Activated naive CD8-positive, alpha-beta T cell treated with anti-CD3 and anti-CD28 coated beads, Interleukin-2, amount 10 ng/mL, durations not matched to agents 7 days and 5 days (primary cell): ENCODE results near the gene AGFG2. TPM values are rescaled to one million over a fixed set of nuclear protein-coding genes. Genes with fewer than 3 reads are reported as not detected.
"Not testable (repeated sequence)": the region's sequence is repeated elsewhere in the genome, so short reads cannot be mapped to it uniquely, and the experiment has no call there.

Source experiments
- ATAC-seq: fragments of 150-1000 bp; cut with Tn5 transposase; one replicate; pipeline ENCODE4 v1.10.0; 2021; ENCODE audit warnings: low read depth, moderate library complexity
- POLR2A ChIA-PET: fragments of 350-600 bp; sonication (Branson Sonifier 250); formaldehyde crosslinking; loops from one replicate; lab custom pipeline; 2021; ENCODE audit warnings: antibody characterized with exemption; lab: Charles Lee
- DNase-seq: peaks from one replicate; pipeline ENCODE4 v3.0.0; 2021
- H3K27ac Mint-ChIP-seq: one replicate; pipeline ENCODE4 v1.8.0; 2022; ENCODE audit warnings: mild to moderate bottlenecking, mixed read lengths
- H3K27me3 Mint-ChIP-seq: one replicate; pipeline ENCODE4 v1.8.0; 2022; ENCODE audit warnings: mild to moderate bottlenecking, moderate library complexity, mixed read lengths
- H3K36me3 Mint-ChIP-seq: one replicate; pipeline ENCODE4 v1.8.0; 2021; ENCODE audit warnings: mild to moderate bottlenecking, mixed read lengths
- H3K4me1 Mint-ChIP-seq: one replicate; pipeline ENCODE4 v1.8.0; 2021; ENCODE audit warnings: mixed read lengths
- H3K4me3 Mint-ChIP-seq: one replicate; pipeline ENCODE4 v1.8.0; 2022; ENCODE audit warnings: mild to moderate bottlenecking, moderate library complexity, mixed read lengths
- H3K9me3 Mint-ChIP-seq: one replicate; pipeline ENCODE4 v1.8.0; 2021; ENCODE audit warnings: mixed read lengths
- total RNA-seq, 2 experiments: library from RNA; stranded (reverse); gene quantifications; one replicate each; pipeline ENCODE4 v1.2.3, GENCODE V29; 2021

The AGFG2 gene
- total RNA-seq, 2 experiments from 2014 or later, result 51.6 to 54.7 TPM

- no peaks in the 10 kb centered on the region for H3K9me3 Mint-ChIP-seq
- no peak overlapping the region for H3K27ac Mint-ChIP-seq
- ATAC-seq, result no peak
- POLR2A ChIA-PET, result interaction anchor here (7.3 kb wide), 1 partner anchor 22 kb away, joined by 89 read pairs; the partner anchor contains the start of genes FBXO24 and LRCH4
- H3K4me1 Mint-ChIP-seq, result peaks cover 13% of the 10 kb centered on the region
- no peak for DNase-seq
- peaks cover 5% of the 10 kb centered on the region for H3K36me3 Mint-ChIP-seq
- no peak overlapping the region for H3K4me3 Mint-ChIP-seq
- H3K27me3 Mint-ChIP-seq, result no peaks in the 10 kb centered on the region
Observed at GRCh38 chr7:100563100-100563564, 24.1 kb downstream of the AGFG2 start.

- DNase-seq, result peak; percentile 88
- Mint-ChIP-seq H3K4me3 (no peak overlapping the region), H3K9me3 (no peaks in the 10 kb centered on the region), H3K27ac (peak overlapping the region; percentile 3), H3K4me1 (peaks cover 20% of the 10 kb centered on the region), H3K36me3 (peaks cover 5% of the 10 kb centered on the region), H3K27me3 (no peaks in the 10 kb centered on the region)
- POLR2A ChIA-PET, result interaction anchor here (7.3 kb wide), 1 partner anchor 21 kb away, joined by 89 read pairs; the partner anchor contains the start of genes FBXO24 and LRCH4
- peak; percentile 70 for ATAC-seq
Observed at GRCh38 chr7:100563809-100564400, 24.9 kb downstream of the AGFG2 start.

GRCh38 chr7:100564405-100564804 is 25.4 kb downstream of the AGFG2 start:
- DNase-seq, ATAC-seq: not testable (repeated sequence)

DNA sequence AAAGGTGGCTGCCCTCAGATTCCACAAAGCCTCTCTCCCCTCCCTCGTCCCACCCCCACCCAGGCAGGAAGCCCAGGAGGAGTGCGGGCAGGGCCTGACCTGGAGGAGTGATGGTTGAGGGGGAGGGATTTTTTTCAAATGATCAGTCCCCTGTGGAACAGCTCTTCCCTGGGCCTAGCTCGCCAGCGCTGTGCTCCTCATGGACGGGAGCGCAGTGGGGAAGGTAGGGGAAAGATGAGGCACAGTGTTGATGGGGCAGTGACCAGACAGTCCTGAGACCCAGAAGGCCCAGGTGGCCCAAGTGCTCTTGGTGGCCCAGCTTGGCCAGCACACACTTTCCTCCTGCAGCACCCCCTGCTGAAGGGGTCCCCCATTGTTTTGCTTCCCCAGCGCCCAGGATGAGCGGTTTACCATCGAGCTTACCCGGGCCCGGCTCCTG is 26.1 kb downstream of the AGFG2 start:
- no peaks in the 10 kb centered on the region for H3K27me3 Mint-ChIP-seq
- H3K27ac Mint-ChIP-seq, result peak overlapping the region; percentile 51
- peaks cover 26% of the 10 kb centered on the region for H3K4me1 Mint-ChIP-seq
- H3K36me3 Mint-ChIP-seq, result peaks cover 5% of the 10 kb centered on the region
- H3K4me3 Mint-ChIP-seq, result no peak overlapping the region
- POLR2A ChIA-PET, result interaction anchor here (0.8 to 7.3 kb wide), 2 partner anchors 16 to 20 kb away, joined by 6 to 89 read pairs; partner anchors contain the start of genes FBXO24 and LRCH4
- DNase-seq, result no peak
- no peaks in the 10 kb centered on the region for H3K9me3 Mint-ChIP-seq
- ATAC-seq, result no peak

More at GRCh38 chr7:100564405-100564804, 25.4 kb downstream of the AGFG2 start:
- H3K4me1 Mint-ChIP-seq, result peaks cover 25% of the 10 kb centered on the region
- H3K27ac Mint-ChIP-seq, H3K27me3 Mint-ChIP-seq, H3K9me3 Mint-ChIP-seq, H3K36me3 Mint-ChIP-seq, H3K4me3 Mint-ChIP-seq: not testable (repeated sequence)
- POLR2A ChIA-PET, result interaction anchor here (0.6 to 7.3 kb wide), 2 partner anchors 21 to 109 kb away, joined by 3 to 89 read pairs; partner anchors contain the start of genes FBXO24 and LRCH4

DNA sequence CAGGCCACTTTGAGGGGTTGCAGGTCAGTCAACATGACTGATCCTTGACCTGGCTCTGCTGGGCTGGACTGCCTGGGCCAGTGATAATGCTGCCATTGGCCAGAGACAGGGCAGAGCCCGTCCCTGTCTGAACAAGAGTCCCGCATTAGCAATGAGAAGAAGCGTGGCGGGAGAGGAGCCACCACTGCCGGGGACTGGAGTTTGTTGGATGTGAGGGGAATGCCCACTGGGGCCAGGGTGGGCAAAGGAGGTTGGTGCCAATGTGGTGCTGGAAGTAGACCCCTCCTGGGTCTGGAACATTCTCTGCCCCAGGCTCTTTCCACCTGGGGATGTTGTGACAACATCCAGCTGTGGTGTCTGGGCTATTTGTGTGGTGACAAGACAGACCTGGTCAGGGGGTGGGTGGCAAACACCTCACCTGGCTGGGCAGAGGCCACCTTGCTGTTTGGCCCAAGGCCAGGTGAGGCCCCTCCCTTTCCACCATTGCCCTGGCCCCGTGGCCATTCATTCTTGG is 27.1 kb downstream of the AGFG2 start:
- ATAC-seq (no peak), DNase-seq (no peak)
- Mint-ChIP-seq H3K9me3 (no peaks in the 10 kb centered on the region), H3K27ac (peak overlapping the region; percentile 36), H3K4me3 (no peak overlapping the region), H3K36me3 (peaks cover 5% of the 10 kb centered on the region), H3K27me3 (no peaks in the 10 kb centered on the region), H3K4me1 (peaks cover 28% of the 10 kb centered on the region)
- POLR2A ChIA-PET, result interaction anchor here (0.8 to 7.3 kb wide), 3 partner anchors 16 to 19 kb away, joined by 4 to 89 read pairs (median 6); partner anchors contain the start of genes FBXO24 and LRCH4

GRCh38 chr7:100567031-100567730 is 28.2 kb downstream of the AGFG2 start:
- ATAC-seq, result no peak
- POLR2A ChIA-PET, result interaction anchor here (1.1 to 7.3 kb wide), 4 partner anchors 15 to 45 kb away, joined by 3 to 89 read pairs (median 4); partner anchors contain the start of genes FBXO24, LRCH4 and MOSPD3
- H3K27me3 Mint-ChIP-seq, result no peaks in the 10 kb centered on the region
- DNase-seq, result no peak
- H3K36me3 Mint-ChIP-seq, result peaks cover 8% of the 10 kb centered on the region
- H3K4me3 Mint-ChIP-seq, result no peak overlapping the region
- H3K4me1 Mint-ChIP-seq, result peaks cover 33% of the 10 kb centered on the region
- no peaks in the 10 kb centered on the region for H3K9me3 Mint-ChIP-seq
- peak overlapping the region; percentile 79 for H3K27ac Mint-ChIP-seq

DNA sequence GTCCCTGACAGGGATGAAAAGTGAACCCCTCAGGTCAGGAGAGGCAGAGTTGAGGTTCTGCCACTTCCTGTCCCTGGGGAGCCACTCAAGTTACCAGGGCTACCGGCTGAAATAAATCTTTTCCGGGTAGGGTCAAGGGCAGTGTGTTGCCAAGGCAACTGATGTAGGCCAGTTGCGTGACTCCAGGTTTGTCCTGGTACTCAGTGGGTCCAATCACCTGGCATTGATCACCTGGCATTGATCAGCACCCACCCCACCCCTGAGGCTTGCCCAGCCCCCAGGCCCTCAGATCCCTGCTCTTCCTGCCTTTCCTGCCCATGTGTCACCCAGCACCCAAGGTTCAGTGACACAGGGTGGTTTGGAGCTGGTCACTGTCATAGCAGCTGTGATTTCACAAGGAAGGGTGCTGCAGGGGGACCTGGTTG is 28.8 kb downstream of the AGFG2 start:
- POLR2A ChIA-PET, result interaction anchor here (1.2 to 7.3 kb wide), 4 partner anchors 17 to 59 kb away, joined by 3 to 89 read pairs (median 4); partner anchors contain the start of genes FBXO24, LRCH4 and MOSPD3

GRCh38 chr7:100568176-100568895 is 29.3 kb downstream of the AGFG2 start:
- DNase-seq (no peak), ATAC-seq (no peak)
- peaks cover 33% of the 10 kb centered on the region for H3K4me1 Mint-ChIP-seq
- H3K36me3 Mint-ChIP-seq, result peaks cover 8% of the 10 kb centered on the region
- no peaks in the 10 kb centered on the region for H3K27me3 Mint-ChIP-seq
- peak overlapping the region; percentile 78 for H3K27ac Mint-ChIP-seq
- H3K4me3 Mint-ChIP-seq, result peak overlapping the region; percentile 13
- POLR2A ChIA-PET, result interaction anchor here (1.1 to 7.3 kb wide), 6 partner anchors 17 to 137 kb away, joined by 3 to 89 read pairs (median 4); partner anchors contain the start of genes FBXO24, LRCH4 and POP7
- no peaks in the 10 kb centered on the region for H3K9me3 Mint-ChIP-seq

More for the DNA sequence above, 28.8 kb downstream of the AGFG2 start:
- ATAC-seq, result no peak
- no peak for DNase-seq
- Mint-ChIP-seq H3K27ac (peak overlapping the region; percentile 79), H3K4me1 (peaks cover 33% of the 10 kb centered on the region), H3K27me3 (no peaks in the 10 kb centered on the region), H3K9me3 (no peaks in the 10 kb centered on the region), H3K4me3 (peak overlapping the region; percentile 13), H3K36me3 (peaks cover 8% of the 10 kb centered on the region)

DNA sequence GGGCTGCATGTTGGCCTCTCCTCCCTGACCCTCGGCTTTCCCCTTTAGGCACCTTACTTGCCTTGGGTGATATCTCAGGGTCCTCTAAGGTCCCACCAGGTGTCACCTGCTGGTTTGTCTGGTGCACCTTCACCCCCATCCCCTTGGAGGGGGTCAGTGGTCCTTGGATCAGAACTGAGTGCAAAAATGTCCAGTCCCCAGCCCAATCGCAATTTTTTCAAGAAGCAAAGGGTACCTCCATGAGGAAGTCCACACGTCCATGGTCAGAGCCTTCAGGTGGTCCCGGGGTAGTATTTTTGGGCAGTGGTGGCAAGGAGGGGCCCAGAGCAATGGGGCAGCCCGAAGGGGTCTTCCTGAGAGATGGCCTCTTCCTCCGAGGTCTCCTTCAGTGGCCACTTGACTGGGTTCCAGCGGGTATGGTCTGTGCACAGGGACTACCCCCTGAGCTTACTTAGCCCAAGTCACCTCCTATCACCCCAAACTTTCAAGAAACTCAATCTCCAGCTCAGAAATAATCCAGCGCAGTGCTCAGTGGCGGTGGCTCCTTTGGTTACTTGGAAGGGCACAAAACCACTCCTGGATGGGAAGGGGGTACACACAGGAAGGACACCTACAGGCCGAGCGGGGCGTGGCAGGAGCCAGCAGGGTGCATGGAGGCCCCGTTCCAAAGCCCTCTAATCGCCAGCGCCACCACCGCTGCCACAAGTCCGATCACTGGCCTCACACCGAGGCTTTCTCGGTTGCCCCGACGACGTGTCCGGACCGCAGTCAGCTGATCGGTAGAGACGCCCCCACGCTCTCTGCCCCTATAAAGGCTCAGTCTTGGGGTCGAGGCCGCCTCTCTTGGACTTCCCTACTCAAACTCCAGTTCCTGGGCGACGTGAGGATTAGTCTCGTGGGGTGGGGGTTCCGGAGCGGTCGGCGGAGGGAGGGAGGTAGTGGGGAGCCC is 30.2 kb downstream of the AGFG2 start:
- peaks cover 31% of the 10 kb centered on the region for H3K4me1 Mint-ChIP-seq
- no peaks in the 10 kb centered on the region for H3K27me3 Mint-ChIP-seq
- POLR2A ChIA-PET, result interaction anchor here (0.5 to 7.3 kb wide), 6 partner anchors 16 to 193 kb away, joined by 3 to 89 read pairs (median 4); partner anchors contain the start of genes FBXO24, LRCH4 and POP7
- H3K9me3 Mint-ChIP-seq, result no peaks in the 10 kb centered on the region
- ATAC-seq (peak; percentile 20), DNase-seq (peak; percentile 68)
- H3K27ac Mint-ChIP-seq, result peak overlapping the region; percentile 65
- peaks cover 7% of the 10 kb centered on the region for H3K36me3 Mint-ChIP-seq
- H3K4me3 Mint-ChIP-seq, result peak overlapping the region; percentile 36

- peaks cover 31% of the 10 kb centered on the region for H3K4me1 Mint-ChIP-seq
- no peak overlapping the region for H3K27ac Mint-ChIP-seq
- H3K4me3 Mint-ChIP-seq, result peak overlapping the region; percentile 30
- POLR2A ChIA-PET, result interaction anchor here (0.9 to 3.7 kb wide), 7 partner anchors 14 to 142 kb away, joined by 3 to 38 read pairs (median 3); partner anchors contain the start of genes AGFG2, FBXO24, LRCH4 and POP7
- H3K36me3 Mint-ChIP-seq, result peaks cover 6% of the 10 kb centered on the region
- H3K9me3 Mint-ChIP-seq, result no peaks in the 10 kb centered on the region
- ATAC-seq (no peak), DNase-seq (no peak)
- no peaks in the 10 kb centered on the region for H3K27me3 Mint-ChIP-seq
Observed at GRCh38 chr7:100570954-100571828, 32.2 kb downstream of the AGFG2 start.

DNA sequence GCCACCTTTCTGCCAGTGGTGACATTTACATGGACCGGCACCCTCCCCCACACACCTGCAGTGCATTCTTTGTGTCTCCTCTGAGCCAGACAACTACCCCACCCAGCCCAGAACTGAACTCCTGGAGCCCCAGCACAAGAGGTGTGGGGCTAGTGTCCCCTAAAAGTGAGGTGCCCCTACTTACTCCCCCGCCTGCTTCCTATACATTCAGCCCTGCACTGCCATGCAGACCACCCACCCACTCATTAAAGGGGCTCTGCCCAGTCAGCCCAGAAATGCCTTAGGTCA is 32.8 kb downstream of the AGFG2 start:
- Mint-ChIP-seq H3K36me3 (peaks cover 9% of the 10 kb centered on the region), H3K4me1 (peaks cover 31% of the 10 kb centered on the region), H3K9me3 (no peaks in the 10 kb centered on the region), H3K4me3 (no peak overlapping the region), H3K27ac (no peak overlapping the region), H3K27me3 (no peaks in the 10 kb centered on the region)
- POLR2A ChIA-PET, result interaction anchor here (0.9 to 3.7 kb wide), 3 partner anchors 14 to 135 kb away, joined by 3 to 38 read pairs (median 5); partner anchors contain the start of genes FBXO24, LRCH4, POP7 and PPP1R35
- DNase-seq, result no peak
- no peak for ATAC-seq
